BE2C (cell line): Measurements from ENCODE around the gene RBM22.
A peak's percentile ranks its signal among the peaks of the same experiment; 100 is the strongest.

Experiments used
- DNase-seq: peaks from one replicate; pipeline ENCODE4 v3.0.0-alpha.2; 2020
- H3K27me3 ChIP-seq: fragments of 250-450 bp; sonication (Bioruptor Pico); 2 replicates; pipeline ENCODE4 v1.5.1; 2020; ENCODE audit warnings: mild to moderate bottlenecking
- H3K36me3 ChIP-seq: fragments of 250-450 bp; sonication (Bioruptor Pico); 2 replicates; pipeline ENCODE4 v1.5.1; 2020; ENCODE audit warnings: mild to moderate bottlenecking
- H3K4me1 ChIP-seq: fragments of 250-450 bp; sonication (Bioruptor Pico); 2 replicates; pipeline ENCODE4 v1.5.1; 2020
- H3K4me3 ChIP-seq: 2 replicates; pipeline ENCODE4 v1.5.1; 2011; ENCODE audit warnings: low read depth, low read length
- H3K9me3 ChIP-seq: fragments of 250-450 bp; sonication (Bioruptor Pico); 2 replicates; pipeline ENCODE4 v1.5.1; 2020
- CTCF ChIP-seq: IDR thresholded peaks from 2 replicates; pipeline ENCODE4 v1.5.1; 2012; ENCODE audit warnings: mild to moderate bottlenecking, low read depth, low read length

RBM22 gene

DNA sequence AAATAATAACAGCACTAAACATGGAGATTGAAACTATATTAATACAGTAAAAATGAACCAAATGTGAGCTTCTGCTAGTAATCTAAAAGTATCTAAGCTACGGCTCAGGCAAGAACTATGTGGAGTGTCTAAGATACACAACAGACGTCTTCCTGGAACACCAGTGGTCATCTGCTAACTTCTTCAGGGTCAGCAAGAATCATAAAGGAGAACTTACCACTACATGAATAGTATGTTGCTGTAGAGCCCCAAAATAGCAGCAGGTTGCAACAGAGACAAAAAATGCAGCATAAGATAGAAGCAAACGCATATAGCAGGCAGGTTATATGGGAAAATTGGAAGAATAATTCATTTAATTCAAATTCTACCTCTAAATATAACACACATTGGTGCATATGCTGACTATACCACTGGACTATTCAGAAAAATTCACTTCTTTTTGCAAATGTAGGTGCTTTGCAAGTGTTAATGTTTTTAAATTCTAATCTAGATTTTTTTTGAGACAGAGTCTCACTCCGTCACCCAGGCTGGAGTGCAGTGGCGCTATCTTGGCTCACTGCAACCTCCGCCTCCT is 30.9 kb upstream of the RBM22 start:
- peaks cover 8% of the 10 kb centered on the region for H3K4me1 ChIP-seq
- no peak for DNase-seq
- no peaks in the 10 kb centered on the region for H3K27me3 ChIP-seq
- TF ChIP-seq CTCF = no peak
- H3K9me3 ChIP-seq = no peaks in the 10 kb centered on the region
- H3K4me3 ChIP-seq = no peak overlapping the region
- H3K36me3 ChIP-seq = peaks cover 73% of the 10 kb centered on the region

GRCh38 chr5:150729859-150730258 is 29.0 kb upstream of the RBM22 start:
- DNase-seq = no peak
- Histone ChIP-seq H3K9me3 (no peaks in the 10 kb centered on the region), H3K4me3 (no peak overlapping the region), H3K27me3 (no peaks in the 10 kb centered on the region), H3K36me3 (peaks cover 72% of the 10 kb centered on the region), H3K4me1 (peaks cover 2% of the 10 kb centered on the region)
- no peak for TF ChIP-seq CTCF

DNA sequence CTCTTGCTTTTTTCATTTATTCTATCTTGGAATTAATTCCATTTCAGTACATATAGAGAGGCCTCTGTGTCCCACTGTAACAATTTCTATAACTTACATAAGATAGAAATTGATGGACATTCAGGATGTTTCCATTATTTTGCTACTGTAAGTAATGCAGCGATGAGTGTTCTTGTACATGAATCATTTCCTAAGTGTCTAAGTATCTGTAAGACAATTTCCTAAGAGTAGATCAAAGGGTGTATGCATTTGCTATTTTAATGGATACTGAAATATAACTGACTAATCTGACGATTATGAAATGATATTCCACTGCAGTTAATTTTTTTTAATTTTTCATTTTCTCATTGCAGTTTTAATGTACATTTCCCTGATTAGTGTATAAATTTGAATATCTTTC is 23.0 kb upstream of the RBM22 start:
- Histone ChIP-seq H3K4me1 (no peaks in the 10 kb centered on the region), H3K9me3 (no peaks in the 10 kb centered on the region), H3K27me3 (no peaks in the 10 kb centered on the region), H3K4me3 (no peak overlapping the region), H3K36me3 (peaks cover 82% of the 10 kb centered on the region)
- DNase-seq = no peak
- TF ChIP-seq CTCF = no peak

- no peak for DNase-seq
- Histone ChIP-seq H3K4me1 (no peaks in the 10 kb centered on the region), H3K4me3 (no peak overlapping the region), H3K9me3 (no peaks in the 10 kb centered on the region), H3K36me3 (peaks cover 53% of the 10 kb centered on the region), H3K27me3 (no peaks in the 10 kb centered on the region)
- TF ChIP-seq CTCF = peak; percentile 57
Observed at GRCh38 chr5:150710165-150710564, 9.3 kb upstream of the RBM22 start.

DNA sequence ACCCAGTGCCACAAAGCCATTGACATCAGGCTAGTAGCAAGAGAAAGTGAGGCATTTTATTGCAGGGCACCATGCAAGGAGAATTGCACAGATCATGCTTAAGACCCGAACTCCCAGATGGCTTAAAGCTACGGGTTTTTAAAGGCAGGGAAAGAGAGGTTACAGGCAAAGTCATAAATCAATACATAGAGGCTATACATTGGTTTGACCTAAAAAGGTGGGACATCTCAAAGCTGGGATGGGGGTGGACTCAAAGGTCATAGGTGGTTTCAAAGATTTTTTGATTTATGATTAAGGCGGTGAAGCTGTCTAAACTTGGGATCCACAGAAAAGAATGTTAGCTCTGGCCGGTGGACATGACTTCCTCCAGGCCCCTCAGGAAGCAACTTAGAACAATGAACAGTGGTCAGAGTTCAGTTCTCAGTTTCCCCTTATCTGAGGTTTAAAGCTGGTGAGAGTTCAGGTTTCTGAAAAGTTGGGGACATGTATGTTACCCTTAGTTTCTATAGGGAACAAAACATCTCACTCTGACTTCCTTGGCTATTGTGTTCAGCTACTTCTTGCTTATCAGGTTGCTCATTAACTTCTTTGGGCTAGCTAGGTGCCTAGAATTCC is 6.0 kb upstream of the RBM22 start:
- no peak for TF ChIP-seq CTCF
- H3K9me3 ChIP-seq = no peaks in the 10 kb centered on the region
- H3K4me3 ChIP-seq = no peak overlapping the region
- no peaks in the 10 kb centered on the region for H3K4me1 ChIP-seq
- H3K36me3 ChIP-seq = peaks cover 28% of the 10 kb centered on the region
- no peak for DNase-seq
- no peaks in the 10 kb centered on the region for H3K27me3 ChIP-seq

DNA sequence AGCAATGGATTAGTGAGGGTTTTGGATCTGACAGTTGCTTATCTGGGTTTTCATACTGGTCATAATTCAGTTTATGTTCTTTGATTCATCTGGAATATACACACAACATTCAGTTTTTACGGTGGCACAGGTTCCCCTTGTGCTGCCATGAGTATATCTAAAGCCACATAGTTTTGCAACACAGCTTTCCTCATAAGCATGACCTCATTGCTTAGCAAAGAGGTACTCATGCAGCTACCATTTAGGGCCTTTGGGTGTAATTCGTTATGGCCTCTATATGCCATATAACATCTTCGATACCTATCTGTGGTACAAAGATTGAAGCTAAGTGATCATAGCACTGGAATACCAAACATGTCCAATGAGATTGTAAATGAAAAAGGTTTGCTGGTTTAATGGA is 2.9 kb upstream of the RBM22 start:
- TF ChIP-seq CTCF = no peak
- Histone ChIP-seq H3K27me3 (no peaks in the 10 kb centered on the region), H3K4me3 (no peak overlapping the region), H3K9me3 (no peaks in the 10 kb centered on the region), H3K4me1 (no peaks in the 10 kb centered on the region), H3K36me3 (peaks cover 5% of the 10 kb centered on the region)
- no peak for DNase-seq
